GM18505 (cell line): ENCODE measurements around the gene UBE2C.
"Not testable (repeated sequence)": the region's sequence is repeated elsewhere in the genome, so short reads cannot be mapped to it uniquely, and the experiment has no call there.

Experiments
- ATAC-seq: cut with Tn5 transposase; IDR thresholded peaks from one replicate; pipeline ENCODE4 v1.9.1; 2021; ENCODE audit not compliant: unreplicated experiment
- POLR2A ChIP-seq: IDR thresholded peaks from 4 replicates; pipeline ENCODE4 v1.6.1; 2011; ENCODE audit warnings: borderline replicate concordance; ENCODE audit not compliant: insufficient read depth, insufficient read length; ENCODE audit errors: extremely low read depth

The UBE2C gene

DNA sequence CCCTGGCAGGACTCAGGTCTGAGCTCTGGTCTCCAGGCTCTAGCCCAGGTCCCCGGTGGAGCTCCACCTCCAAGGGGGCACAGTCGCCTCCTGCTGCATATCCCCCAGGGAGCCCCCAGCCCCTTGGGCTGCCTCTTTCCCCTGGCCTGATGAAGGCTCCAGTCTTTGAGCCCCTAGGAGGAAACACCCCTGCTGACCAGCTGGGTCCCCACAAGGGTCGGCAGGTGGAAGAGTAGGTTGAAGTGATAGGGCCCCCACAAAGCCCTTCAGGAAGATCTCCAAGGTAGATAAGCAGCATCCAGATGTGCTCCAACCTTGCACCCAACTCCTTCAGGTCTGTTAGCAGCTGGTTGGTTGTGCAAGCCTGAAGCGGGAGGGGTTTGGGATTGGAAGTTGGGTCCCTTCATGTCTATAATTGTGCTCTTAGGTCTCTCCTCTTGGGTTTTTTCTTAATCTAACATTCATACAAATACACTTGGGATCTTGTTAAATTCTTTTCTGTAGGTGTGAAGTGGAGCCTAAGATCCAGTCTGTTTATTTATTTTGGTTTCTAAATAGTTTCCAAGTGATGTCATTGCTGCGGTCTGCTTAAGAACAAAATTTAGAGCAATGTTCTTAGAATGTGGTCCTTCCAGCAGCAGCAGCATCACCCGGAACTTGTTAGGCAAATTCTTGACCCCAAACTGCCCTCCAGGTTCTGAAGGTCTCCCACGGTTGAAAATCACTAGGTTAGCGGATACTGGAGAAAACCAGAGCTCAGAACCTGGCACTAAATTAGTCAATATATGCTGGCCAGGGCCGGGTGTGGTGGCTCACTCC is 5.1 kb downstream of the UBE2C start:
- TF ChIP-seq POLR2A: no peak
- no peak for ATAC-seq

DNA sequence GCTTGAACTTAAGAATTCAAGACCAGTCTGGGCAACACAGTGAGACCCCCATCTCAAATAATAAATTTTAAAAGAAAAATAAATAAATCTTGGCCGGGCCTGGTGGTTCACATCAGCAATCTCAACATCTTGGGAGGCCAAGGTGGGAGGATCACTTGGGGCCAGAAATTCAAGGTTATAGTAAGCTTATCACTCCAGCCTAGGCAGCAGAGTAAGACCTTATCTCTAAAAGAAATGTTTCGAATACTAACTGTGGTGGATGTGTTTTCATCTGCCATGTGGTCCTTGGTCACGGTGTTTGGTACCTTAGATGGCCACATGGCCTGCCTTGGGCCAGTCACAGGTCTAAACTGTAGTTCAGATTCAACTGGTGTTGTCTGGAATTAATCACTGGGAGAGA is 5.8 kb downstream of the UBE2C start:
- no peak for ATAC-seq

DNA sequence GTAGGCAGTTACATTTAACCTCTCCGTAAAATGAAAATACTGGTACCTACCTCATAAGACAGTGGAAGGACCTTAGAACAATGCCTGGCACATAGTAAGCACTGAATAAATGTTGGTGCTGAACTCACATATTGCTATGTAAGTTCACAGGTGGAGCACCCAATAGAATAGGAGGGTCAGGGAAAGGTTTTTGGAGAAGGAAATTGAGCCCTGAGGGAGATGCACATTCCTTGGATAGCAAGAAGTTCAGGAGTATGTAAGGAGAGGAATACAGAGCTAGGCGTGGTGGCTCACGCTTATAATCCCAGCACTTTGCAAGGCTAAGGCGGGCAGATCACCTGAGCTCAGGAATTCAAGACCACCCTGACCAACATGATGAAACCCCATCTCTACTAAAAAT is 7.0 kb downstream of the UBE2C start:
- ATAC-seq: no peak
- TF ChIP-seq POLR2A: no peak

More for the DNA sequence above, 5.8 kb downstream of the UBE2C start:
- TF ChIP-seq POLR2A: no peak

DNA sequence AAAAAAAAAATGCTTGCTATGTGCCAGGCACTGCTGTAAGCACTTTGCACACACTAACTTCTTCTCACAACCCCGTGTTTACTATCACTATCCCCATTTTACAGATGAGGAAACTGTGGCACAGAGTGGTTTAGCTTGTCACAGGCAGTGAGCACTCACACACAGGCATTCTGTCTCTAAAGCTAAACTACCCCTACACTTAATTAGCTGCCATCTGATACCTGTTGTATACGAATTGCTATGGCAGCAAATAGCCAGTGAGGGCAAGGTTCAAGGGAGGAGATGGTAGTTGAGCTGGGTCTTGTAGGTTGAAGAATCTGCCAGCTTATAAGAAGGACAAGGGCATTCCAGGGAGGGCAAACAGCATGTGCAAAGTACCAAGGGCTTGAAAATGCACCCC is 9.5 kb downstream of the UBE2C start:
- no peak for ATAC-seq

DNA sequence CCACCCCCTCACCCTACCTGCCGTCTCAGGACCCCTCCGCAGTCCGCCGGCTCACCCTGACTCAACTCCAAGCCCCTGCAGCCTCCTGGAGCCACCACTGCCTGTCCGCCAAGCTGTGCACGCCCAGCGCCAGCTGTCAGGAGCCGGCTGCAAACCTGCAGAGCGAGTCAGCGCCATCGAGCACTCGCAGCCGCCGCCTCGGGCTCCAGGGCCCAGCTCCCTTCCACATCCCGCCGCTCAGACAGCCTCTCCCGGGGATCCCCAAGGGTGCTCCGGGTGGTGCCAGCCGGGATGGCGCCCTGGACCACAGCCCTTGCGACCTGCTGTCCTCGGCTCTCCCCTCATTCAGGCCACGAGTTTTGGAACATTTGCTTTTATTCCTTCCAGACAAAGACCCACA is 10.4 kb downstream of the UBE2C start:
- no peak for TF ChIP-seq POLR2A
- ATAC-seq: no peak

More for the DNA sequence above, 9.5 kb downstream of the UBE2C start:
- TF ChIP-seq POLR2A: no peak

DNA sequence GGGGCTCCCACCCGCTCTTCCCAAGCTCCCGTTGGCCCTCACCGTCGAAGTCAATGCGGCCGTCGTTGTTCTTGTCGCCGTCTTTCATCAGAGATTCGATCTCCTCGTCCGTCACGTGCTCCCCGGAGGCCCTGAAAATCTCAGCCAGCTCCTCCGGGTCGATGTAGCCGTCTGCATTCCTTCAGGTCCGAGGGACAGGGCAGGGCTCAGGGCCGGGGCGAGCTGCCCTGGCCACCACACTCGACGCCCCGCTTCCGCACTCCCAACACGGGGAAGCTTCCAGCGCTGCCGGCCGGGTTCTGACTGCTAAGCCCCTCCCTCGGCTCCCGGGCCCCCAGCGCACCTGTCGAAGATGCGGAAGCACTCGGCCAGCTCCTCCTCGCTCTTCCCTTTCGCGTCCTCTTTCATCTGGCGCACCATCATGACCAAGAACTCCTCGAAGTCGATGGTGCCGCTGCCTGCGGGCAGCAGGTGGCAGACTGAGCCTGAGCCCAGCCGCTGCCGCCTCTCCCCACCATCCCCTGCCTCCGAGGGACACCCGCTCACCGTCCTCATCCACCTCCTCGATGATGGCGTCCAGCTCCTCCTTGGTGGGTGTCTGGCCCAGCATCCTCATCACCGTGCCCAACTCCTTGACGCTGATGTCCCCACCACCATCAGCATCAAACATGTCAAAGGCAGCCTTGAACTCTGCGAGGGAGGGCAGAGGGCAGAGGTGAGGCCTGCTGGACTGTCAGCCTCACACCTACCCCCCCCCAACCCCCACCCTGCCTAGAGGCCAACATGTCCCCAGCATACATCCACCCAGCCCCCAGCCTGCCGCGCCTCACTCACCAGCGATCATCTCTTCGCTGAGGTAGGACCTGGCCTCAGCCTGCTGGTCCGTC is 11.7 kb downstream of the UBE2C start:
- no peak for TF ChIP-seq POLR2A
- no peak for ATAC-seq

DNA sequence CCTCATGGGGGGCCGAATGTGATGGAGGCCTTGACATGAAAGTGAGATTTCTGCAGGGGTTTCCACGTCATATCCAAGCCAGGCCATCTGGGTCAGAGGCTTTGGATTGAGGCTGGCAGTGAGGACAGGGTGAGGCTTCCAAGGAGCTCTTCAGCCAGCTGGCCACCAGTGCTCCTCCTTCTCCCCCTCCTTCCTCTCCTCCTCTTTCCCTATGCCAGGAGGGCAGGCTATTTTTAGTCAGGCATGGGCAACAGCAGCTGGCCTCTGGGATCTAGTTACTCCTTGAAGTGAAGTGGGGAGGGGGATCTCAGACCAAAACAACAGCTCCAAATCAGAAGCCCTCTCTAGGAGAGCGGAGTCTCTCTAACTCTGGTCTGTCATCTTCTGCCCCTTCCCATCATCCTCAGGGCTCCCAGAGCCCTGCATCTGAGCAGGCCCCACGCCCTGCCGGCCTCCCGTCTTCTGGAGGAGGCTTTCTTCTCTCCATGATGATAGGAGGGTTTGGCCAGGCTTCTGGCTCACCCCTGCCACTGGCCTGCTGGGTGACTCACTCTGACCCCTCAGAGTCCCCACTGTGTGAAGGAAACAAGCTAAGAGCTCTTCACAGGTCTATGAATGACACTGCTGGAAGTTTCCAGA is 14.1 kb downstream of the UBE2C start:
- no peak for ATAC-seq
- TF ChIP-seq POLR2A: no peak

DNA sequence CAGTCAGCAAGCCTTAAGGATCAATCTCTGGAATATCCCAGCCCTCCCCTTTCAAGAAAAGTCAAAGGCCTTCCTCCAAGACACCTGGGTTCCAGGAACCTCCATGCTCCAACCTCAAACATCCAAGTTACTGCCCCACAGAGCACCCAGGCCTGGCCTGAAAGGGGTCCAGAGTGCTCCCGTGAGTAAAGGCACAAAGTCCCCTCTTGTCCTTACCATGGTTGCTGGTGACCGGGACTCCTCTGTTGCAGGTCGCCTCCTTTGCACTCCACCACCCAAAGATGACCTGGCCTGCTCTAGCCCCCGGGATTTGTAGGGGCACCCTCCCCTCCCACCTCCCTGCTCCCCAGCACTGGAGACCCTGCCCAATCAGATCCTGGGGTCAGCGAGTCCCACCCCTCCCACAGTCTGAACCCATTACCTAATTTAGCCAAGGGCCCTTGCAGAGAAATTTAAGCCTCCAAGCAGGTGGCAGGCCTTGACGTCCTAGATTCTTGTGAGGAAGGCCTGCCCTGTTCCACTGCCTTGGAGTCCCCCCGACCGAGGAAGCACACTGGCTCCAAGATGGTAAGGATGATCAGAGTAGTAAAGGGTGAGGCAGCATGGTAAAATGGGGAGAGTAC is 14.7 kb downstream of the UBE2C start, which contains the start of gene TNNC2:
TNNC2 (minus strand) TSS at position 283 of the 623 bp plus-strand sequence; CDS start at position 219, 64 bp downstream.
- no peak for ATAC-seq

DNA sequence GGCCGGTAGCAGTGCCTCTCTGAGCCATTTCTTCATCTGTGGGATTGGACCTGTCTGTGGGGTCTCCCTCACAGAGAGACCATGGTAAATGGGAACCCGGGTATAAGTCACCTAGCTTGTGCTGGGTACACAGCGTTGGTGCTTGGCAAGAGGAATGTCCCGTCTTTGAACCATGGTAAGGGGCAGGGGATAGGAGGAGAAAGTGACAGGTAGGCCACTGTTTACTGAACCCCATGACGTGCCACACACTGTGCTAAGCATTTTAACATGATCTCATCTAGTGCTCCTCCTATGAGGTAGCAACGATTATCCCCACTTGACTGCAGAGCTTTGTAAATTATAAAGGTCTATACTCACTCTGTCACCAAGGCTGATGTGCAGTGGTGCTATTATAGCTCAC is 15.3 kb downstream of the UBE2C start:
- TF ChIP-seq POLR2A: no peak

More for the DNA sequence above, 14.7 kb downstream of the UBE2C start, which contains the start of gene TNNC2:
- no peak for TF ChIP-seq POLR2A

DNA sequence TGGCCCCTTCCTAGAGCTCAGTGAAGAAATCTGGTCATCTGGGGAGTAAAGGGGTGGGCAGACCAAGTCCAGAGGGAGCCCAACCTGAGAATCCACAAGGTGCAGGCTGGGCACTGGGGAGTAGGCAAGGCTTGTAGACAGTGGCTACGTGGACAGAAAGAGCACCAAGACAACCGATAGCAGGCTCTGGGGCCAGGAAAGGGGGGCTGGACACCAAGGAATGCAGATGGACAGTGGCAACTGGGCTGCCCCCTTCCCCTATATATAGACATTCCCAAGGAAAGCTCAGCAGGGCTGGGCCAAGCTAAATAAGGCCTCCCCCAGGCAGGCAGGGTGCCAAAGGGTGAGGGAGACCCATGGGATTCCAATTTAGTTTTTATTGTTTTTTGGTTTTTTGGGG is 16.1 kb downstream of the UBE2C start:
- ATAC-seq: no peak
- TF ChIP-seq POLR2A: no peak

More for the DNA sequence above, 15.3 kb downstream of the UBE2C start:
- no peak for ATAC-seq

DNA sequence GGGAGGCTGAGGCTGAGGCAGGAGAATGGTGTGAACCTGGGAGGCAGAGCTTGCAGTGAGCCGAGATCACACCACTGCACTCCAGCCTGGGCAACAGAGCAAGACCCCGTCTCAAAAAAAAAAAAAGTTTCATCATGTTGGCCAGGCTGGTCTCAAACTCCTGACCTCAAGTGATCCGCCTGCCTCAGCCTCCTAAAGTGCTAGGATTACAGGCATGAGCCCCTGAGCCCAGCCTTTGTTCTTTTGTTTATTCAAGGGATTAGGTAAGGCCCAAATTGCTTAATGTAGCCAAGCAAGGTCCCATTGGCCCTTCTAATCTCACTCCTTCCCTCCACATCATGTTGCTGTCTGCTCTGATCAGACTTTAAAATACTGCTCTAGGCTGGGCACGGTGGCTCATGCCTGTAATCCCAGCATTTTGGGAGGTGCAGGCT is 17.2 kb downstream of the UBE2C start:
- ATAC-seq: not testable (repeated sequence)

DNA sequence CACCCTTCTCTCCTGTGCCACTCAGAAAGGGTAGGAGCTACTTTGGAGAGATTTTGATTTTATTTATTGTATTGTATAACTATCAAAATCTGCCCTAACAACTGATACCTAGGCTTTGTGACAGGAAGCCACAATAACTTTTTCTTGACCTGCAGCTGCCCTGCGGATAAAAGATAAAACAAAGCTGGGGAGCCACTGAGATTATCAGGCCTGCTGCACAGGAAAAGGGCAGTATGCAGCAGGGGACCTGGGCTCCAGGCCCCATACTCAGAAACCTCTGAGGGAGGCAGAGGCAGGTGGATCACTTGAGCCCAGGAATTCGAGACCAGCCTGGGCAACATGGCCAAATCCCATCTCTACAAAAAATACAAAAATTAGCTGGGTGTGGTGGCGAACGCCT is 20.2 kb downstream of the UBE2C start:
- no peak for ATAC-seq
- no peak for TF ChIP-seq POLR2A
